NK-92 (cell line): Measurements from ENCODE around the gene ROPN1L.

Experiments used
- DNase-seq: peaks from one replicate; lab custom pipeline; 2025; ENCODE audit not compliant: unreplicated experiment; lab: John Stamatoyannopoulos, UW

ROPN1L gene

DNA sequence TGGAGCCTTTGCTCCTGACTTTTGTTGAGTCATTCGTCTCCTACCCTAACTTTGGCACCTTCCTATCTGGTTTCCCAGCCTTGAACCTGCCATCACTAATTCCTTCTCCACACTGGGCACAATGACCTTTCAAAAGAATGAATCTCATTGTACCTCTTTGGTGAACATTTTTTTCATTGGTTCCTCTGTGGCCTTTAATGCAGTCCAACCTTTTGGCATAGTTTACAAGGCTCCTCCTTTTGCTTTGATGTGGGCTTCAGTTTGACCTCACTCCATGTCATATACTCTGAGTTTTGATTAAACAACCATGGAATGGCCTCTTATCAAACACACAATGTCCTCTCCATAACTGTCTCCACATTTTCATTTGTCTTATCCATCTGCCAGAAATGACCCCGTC is 14.5 kb upstream of the ROPN1L start:
- no peak for DNase-seq

DNA sequence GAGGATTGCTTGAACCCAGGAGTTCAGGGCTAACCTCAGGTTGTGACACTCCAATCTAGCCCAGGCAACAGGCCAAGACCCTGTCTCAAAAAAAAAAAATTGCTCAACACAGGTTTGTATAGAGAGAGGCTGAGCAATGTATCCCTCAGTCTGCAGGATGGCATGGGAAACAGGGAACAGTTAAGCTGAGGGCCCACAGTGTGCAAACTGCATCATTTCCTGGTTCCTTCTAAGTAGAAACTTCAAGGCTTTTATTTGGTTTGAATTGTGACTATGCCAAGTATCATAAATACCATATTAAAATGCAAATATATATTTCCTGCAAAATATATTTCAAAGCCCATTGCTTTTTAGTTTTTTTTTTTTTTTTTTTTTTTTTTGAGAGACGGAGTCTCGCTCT is 13.7 kb upstream of the ROPN1L start:
- no peak for DNase-seq

DNA sequence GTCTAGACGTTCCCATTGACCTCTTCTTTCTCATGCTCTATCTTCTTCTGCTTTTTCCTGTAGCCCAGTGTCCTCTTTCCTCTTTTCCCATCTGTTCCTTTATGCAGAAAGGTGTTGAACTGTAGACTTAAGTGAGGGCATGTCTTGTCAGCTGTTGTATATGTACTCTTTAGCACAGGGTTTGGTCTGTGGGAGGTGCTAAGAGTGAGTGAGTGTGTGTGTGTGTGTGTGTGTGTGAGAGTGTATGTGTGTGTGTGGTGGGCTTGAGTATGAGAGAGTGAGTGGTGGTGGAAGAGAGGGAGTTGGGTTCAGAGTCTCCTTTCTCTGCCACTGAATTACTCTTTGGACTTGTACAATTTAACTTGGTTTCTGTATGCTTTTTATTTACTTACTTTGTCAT is 10.3 kb upstream of the ROPN1L start:
- DNase-seq: no peak

DNA sequence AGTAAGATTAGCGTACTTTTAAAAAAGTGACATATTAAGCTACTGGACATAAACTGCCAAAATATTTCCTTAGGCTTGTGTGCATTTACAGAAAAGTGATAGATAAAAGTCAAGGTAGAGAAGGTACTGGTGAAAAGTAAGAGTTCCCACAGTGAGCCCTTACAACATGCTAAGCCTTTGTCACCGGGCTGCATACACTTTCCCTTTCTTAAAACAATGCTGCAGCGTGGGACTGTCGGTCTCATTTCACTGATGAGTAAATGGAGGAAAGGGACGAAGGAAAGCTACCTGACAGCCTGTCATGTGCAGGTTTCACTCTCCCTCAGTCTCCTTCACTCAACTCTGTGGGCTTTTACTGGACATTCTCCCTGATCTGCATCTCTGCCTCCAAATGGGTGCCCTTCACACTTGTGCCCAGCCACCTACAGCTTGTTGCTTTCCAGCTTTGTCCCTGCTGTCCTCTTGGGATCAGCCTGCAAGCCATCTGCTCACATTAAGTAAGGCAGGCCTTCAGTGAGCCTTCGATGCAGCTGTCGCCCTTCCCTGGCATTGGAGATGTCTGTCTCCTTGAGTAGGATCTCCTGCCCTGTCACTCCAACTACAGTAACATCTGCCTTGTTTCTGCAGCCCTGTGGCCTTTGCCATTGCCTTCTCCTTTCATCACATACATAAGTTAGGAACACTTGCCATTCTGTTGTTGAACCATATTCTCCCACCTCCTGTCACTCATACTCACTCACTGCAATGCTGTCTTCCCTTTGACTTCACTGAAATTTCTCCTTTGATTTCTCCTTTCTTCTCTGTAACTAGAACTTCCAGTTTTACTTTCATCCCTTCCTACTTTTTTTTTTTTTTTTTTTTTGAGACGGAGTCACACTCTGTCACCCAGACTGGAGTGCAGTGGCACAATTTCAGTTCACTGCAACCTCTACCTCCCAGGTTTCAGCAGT is 9.3 kb upstream of the ROPN1L start:
- no peak for DNase-seq

DNA sequence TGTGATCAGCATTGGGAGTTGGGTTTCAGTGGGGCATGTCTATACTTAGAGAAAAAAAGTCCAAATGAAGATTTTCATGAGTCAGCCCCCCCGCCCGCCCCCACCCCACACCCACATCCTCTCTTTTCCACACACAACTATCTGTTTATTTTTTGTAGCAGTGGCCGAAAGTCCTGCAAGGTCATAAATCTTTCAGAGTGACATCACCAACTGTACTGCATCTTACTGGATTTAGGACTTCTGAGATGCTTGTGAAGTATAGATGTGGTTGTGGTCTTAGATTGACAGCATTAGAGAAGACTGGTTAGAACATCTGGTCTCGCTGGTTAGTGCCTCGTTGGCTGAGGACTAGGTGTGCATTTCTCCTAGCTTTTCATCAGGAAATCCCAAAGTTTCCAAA is 7.3 kb upstream of the ROPN1L start:
- DNase-seq: no peak

DNA sequence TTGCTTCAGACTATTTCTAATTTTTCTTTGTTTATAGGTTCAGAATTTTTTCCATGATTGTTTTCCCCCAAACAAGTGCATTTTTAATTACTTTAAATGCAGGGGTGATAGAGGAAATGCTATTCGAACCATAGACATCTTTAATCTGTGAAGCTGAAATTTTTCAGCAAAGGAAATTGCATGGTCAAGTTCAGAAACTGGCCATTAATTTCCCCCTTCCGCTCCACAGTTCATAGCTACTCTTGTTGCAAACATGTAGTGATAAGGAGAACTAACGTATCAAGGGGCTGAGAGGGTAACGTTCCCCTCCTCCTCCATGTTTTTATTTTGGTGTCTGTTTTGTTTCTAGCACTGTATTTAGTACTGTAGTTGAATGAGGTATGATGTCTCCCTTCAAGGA is 3.4 kb upstream of the ROPN1L start:
- no peak for DNase-seq

DNA sequence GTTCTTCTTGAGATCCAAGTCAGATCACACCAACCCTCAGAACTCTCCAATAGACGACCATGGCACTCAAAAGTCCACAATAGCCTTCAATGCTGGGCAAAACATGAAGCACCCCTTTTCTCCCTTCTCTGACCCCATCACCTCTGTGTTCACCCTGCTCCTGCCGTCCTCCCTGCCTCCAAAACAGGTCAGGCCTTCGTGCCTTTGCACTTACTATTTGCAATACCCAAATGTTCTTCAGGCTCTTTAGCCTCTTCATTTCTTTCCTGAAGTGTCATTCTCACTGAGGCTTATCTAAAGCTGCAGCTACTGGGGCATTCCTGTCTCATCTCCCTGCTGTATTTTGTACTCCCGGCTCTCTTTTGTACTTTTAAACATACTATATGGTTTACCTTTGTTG is 2.0 kb upstream of the ROPN1L start:
- no peak for DNase-seq

DNA sequence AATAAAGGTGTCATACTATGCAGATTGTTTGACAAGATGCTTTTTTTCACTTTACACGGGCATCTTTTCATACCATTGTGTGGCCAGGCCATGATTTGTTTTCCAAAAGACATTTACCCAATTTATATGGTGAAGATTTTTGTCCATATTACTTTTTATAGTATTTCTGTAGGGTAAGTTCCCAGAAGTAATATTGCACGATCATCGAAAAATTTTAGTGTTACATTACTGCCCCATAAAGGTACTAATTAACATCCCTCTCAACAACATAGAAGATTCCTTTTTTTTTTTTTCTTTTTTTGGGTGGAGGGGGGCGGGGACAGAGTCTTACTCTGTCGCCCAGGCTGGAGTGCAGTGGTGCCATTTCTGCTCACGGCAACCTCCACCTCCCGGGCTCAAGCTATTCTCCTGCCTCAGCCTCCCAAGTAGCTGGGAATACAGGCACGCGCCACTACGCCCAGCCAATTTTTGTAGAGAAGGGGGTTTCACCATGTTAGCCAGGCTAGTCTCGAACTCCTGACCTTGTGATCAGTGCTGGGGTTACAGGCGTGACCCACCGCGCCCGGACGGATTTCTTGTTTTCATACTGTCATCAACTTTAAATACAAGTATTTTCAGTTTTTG is 1.2 kb upstream of the ROPN1L start:
- DNase-seq: no peak

DNA sequence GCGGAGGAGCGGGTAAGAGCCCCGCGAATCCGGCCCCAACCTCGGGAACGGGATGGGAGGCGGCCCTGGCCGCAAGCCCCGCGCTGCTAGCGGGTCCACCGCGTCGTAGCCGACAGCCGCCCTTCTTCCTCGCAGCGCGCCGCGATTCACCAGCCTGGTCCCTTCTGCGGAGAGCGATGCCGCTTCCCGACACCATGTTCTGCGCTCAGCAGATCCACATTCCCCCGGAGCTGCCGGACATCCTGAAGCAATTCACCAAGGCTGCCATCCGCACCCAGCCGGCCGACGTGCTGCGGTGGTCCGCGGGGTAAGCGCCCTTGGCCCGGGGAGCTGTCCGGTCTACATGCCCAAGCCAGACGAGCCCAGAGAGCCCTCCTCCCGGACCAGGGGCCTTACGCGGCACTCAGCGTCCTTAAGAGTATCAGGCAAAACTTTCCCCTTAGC is 335 bp downstream of the ROPN1L start:
- DNase-seq: no peak

DNA sequence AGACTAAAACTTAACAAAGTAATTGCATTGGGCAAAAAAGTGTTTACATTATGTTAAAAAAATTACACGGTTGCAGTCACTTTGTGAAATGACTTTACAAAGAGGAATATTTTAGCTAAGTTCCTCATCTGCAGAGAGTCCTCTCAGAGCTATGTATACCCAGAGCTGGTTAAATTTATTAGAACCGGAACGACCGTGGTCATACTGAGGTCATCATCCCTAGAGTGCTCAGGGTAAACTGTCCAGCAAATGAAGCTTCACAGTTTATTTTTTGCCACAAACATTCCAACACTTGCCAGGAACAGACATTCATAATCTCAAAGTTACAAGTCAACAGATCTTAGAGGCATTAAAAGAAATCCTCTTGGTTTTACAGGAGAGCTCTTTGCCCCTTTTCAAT is 897 bp downstream of the ROPN1L start:
- no peak for DNase-seq

DNA sequence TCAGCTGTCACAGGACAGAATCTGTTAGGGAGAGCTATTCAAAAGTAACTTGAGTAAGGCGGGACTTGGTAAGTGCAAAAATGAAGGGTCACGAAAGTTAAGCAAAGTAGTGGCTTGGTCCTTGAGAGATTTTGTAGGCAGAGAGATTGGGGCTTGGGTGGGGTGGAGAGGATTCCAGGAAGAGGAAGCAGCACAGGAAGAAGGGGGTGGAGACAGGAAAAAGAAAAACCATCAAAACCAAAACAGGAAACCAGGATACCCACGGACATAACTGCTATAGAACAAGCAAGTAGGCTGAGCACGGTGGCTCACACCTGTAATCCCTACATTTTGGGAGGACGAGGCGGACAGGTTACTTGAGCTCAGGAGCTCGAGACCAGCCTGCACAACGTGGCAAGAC is 3.7 kb downstream of the ROPN1L start:
- no peak for DNase-seq

DNA sequence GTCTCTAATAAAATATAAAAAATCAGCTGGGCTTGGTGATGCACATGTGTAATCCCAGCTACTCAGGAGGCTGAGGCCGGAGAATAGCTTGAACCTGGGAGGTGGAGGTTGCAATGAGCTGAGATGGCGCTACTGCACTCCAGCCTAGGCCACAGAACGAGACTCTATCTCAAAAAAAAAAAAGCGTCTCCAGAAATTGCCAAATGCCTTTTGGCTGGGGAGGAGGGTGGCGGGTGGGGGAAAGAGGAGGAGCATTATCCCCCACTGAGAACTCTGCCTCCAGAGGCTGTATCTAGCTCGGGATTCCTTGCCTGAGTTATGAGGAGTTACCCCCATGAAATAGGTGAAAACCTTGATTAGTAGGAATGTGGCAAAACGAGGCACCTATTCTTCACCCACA is 4.8 kb downstream of the ROPN1L start:
- no peak for DNase-seq

DNA sequence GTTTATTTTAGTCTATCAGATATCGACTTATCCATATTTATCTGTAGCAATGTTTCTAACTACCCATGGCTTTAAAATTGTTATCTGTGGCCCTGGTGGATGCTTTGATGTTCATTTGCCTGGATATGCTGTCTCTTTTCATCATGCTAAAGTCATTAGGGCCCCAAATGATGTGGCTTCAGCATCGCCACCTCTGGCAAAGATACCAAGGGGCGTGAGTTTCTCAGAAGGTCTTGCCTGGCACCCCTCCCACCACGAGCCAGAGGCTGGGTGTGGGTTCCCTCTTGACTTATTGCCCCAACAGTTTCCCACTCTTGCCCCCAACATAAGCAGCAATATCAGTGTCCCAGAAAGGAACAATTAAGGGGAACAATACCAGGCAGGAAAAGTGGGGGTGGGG is 5.4 kb downstream of the ROPN1L start:
- DNase-seq: no peak

DNA sequence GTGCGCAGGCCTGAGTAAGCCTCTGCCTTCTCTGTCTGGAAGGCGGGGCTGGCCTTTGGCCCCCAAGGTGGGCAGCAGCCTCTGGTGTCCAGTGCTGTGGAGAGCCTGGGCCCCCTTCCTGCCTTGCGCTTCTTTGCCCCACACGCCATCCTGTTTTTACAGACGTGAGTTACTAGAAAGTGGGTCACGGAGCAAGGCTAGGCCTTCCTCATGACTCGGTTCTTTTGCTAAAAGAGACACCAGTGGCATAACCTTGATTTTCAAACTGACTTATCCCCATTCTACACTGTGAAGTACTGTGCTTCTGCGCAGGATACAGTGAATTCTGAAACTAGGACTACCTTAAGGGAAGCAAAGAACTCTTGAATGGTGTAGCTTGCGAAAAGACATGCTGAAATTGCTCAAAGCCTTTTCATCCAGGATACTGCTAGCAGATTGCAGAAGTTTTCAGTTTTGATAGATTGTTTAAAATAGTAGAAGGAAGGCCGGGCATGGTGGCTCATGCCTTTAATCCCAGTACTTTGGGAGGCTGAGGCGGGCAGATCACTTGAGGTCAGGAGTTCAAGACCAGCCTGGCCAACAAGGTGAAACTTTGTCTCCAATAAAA is 7.2 kb downstream of the ROPN1L start:
- DNase-seq: no peak

DNA sequence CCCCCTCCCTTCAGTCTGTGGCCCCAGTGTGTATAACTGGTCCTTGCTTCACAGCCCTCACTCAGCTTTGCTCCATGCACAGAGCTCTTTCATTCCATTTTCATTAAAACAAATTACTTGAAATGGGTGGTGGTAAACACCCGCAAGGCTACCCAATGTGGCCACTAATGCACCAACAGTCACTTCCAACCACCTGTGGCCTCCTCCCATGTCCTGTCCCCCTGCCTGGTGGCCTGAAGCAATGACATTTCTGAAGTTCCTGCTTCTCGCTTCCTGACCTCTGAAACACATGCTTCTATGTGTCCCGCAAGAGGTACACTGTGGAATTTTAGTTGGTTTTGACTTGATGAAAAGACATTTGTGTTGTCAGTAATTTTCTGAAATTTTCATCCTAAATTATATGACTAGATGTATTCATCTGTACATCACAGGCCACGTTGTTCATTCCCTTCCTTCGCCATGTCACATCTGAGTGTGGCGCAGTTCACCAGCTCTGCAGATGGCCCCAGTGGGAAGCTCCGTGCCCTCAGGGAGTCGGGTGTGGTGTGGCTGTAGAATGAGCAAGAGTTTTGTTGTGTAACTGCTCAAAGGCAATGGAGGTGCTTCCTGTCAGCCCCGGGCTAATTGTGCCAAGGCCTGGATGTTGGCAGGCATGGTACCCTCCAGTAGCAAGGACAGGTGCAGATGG is 9.6 kb downstream of the ROPN1L start:
- no peak for DNase-seq

DNA sequence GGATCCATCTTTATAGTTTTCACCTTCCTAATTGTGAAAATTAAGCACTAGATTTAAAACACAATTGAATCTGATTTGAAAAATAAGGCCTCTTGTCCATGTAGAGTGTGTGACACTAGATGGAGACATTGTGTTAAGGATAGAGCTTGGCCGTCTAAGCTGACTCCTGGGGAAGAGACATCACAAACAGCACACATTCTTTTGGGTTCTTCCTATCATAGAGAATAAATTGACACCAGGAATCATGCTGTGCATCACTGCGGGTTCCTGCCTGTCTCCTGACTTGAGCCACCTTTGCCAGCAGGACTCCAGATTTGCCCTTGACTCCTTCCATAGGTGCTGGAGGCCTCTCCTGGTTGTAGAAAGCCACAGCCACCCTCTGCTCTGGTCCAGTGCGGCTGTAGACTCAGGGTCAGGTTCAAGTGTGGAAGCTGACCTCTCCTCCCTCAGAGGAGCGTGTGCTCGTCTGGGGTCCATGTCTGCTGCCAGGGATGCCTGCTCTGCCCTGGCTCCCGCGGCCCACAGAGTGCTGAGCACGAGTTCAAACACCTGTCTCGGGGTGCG is 11.2 kb downstream of the ROPN1L start:
- no peak for DNase-seq

DNA sequence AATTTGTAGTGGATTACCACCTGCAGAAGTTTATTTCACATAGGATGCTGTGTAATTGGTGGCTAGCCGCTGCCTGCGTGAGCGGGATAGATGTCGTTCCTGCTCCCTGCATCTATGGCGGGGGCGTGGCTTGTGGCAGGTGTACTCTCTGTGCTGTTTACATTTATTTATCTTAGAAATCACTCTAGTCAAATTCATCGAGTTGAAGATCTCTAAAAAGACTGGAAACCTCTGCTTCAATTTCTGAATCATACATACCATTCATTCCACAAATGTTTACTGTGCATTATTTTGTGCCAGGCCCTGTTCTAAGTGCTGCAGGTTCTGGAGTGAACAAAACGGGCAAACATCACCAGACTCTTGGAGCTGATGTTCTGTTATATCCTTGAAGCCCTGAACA is 11.9 kb downstream of the ROPN1L start:
- no peak for DNase-seq

DNA sequence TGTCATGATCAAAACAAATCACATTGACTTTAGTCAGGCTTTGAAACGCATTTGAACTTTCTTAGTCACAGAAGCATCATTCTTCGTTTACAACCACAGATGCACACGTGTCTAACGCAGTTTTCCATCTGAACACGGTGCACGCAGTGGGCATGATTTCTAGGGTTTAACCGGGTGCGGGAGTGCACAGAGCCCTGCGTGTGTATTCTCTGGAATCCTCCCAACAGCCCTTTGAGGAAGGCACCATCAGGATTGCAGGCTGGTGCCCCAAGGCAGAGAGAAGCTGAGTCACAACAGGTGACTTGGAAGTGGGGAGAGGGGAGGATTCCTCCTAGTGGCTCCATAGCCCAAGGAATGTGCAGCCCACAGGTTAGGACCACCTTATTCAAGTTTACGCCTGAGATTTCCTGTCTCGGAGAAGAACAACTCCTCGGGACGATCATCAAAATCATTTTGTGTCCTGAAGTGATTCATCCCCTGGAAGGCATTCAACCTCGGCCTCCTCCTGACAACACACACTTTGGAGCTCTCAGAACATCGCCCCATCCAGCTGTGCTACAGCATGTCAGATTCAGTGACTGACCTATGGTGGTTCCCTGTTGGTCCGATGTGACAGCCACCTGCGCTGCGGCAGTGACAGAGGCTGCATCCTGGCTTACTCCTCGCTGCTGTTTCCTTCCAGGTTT is 13.1 kb downstream of the ROPN1L start:
- DNase-seq: no peak

DNA sequence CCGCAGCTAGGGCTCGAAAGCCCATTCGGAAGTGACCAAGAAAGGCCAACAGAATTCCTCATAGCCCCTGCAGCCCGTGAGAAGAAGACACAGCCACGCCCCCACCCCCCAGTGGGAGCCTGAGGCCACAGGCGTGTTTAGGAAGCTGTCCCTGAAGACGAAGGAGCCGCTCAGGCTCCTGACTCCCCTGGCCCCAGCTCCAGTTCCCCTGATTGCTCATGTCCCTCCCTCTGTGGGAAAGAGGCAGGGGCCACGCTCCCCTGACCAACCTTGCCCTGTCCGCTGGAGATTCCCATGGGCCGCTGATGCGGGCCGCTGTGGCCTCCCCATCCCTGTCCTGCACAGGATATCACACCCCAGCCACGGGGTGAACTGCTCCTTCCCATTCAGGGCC is 13.6 kb downstream of the ROPN1L start:
- no peak for DNase-seq

DNA sequence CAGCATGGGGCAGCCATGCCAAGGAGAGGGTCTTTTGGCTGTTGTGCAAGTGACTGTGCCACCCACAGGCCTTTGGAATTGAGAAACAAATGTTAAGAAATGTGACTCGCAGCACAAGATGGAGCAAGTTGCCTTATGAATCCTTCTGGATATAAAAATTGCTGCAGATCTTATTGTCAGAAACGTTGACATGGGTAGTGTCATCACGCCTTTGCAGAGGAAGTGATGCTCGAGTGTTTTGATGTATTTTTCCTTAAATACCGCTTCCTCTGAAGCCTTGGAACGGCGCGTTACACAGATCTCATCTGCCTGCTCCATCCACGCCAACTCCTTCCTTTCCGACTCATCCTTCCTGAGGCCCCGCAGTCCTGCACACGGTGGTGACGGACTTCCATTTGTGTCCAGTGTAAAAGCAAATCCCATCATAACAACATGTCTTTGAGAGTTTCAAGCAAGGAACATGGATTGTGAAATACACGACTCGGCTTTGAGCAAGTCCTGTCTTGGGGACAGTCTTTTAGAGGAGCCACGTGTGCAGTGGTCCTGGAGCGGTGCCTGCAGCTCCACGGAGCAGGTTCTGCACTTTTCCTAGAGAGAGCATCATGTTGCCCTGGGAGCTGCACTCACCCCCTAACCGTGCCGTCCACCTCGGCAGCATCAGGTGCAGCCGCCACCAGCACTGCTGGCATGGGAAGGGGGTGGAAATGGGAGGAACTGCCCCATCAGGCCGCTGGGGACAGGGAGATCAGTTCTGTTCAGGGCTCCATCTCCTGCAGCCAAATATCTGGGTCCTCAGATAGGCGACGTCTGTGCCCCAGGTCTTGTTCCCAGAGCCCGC is 15.1 kb downstream of the ROPN1L start:
- DNase-seq: no peak
